GM20000 (cell line): ENCODE data around the gene NRROS.
"Not testable (repeated sequence)": the region's sequence is repeated elsewhere in the genome, so short reads cannot be mapped to it uniquely, and the experiment has no call there.

Experiments used
- DNase-seq: peaks from one replicate; pipeline ENCODE4 v3.0.0; 2012; ENCODE audit warnings: low spot score
- TF ChIP-seq, protein P1 (sequence below): IDR thresholded peaks from 2 replicates; pipeline ENCODE4 v1.5.1; 2012; ENCODE audit warnings: mild to moderate bottlenecking, control low read depth; ENCODE audit errors: extremely low read depth, missing control alignments

The NRROS gene

DNA sequence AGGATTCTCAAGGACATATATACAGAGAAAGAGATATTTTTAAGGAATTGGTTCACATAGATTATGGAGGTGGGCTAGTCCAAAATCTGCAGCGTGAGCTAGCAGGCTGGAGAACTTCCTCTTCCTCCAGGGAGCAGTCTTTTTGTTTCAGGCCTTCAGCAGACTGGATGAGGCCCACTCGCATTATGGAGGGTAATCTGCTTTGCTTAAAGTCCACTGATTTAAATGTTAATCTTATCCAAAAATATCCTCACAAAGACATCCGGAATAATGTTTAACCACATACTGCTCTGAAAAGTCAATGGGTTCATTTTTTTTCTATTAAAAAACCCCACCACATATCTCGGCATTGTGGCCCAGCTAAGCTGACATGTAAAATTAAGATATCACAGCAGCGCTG, 22.2 kb upstream of the NRROS start:
- TF ChIP-seq, protein P1, sequence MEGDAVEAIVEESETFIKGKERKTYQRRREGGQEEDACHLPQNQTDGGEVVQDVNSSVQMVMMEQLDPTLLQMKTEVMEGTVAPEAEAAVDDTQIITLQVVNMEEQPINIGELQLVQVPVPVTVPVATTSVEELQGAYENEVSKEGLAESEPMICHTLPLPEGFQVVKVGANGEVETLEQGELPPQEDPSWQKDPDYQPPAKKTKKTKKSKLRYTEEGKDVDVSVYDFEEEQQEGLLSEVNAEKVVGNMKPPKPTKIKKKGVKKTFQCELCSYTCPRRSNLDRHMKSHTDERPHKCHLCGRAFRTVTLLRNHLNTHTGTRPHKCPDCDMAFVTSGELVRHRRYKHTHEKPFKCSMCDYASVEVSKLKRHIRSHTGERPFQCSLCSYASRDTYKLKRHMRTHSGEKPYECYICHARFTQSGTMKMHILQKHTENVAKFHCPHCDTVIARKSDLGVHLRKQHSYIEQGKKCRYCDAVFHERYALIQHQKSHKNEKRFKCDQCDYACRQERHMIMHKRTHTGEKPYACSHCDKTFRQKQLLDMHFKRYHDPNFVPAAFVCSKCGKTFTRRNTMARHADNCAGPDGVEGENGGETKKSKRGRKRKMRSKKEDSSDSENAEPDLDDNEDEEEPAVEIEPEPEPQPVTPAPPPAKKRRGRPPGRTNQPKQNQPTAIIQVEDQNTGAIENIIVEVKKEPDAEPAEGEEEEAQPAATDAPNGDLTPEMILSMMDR = no peak
- DNase-seq = no peak

DNA sequence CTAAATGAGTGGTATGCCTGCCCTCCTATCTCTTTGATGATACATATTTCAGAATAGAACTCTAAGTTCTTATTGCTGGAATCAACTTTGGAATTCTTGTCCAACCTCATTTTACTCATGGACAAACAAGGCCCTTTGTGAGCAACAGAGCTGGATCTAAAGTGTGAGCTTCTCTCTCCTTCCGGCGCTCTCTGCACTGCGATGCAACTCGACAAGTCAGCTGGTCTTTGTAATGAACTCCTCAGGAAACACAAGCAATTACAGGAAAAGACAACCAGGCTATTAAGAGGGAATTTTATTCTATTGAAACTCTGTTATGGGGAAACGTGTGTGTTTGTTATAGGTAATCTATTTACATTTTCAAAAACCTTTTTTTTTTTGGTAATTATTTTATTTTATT, 20.3 kb upstream of the NRROS start:
- no peak for DNase-seq
- TF ChIP-seq, protein P1 = no peak

DNA sequence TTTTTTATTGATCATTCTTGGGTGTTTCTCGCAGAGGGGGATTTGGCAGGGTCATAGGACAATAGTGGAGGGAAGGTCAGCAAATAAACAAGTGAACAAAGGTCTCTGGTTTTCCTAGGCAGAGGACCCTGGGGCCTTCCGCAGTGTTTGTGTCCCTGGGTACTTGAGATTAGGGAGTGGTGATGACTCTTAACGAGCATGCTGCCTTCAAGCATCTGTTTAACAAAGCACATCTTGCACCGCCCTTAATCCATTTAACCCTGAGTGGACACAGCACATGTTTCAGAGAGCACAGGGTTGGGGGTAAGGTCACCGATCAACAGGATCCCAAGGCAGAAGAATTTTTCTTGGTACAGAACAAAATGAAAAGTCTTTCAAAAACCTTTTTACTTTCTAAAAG, 19.9 kb upstream of the NRROS start:
- DNase-seq = not testable (repeated sequence)

DNA sequence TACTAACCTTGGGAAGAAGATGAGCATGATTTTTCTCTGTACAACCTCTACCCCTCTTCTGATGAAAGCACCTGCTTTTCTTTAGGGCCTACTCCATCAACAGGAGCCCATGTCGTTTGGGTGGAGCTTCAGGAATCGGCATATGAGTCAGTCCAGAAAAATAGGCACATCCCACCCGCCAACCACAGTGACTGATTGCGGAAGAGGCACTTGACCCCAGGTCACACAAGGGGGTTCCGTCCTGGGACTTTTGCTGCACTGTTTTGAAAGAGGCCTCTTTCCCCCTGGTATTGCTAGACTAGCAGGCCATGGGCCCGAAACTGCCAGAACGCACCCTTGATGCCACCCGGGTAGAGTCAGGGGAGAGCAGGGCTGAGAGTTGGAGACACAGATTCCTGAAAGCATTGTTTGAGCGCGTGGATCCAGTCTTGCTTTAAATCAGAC, 19.3 kb upstream of the NRROS start:
- TF ChIP-seq, protein P1 = no peak
- no peak for DNase-seq

DNA sequence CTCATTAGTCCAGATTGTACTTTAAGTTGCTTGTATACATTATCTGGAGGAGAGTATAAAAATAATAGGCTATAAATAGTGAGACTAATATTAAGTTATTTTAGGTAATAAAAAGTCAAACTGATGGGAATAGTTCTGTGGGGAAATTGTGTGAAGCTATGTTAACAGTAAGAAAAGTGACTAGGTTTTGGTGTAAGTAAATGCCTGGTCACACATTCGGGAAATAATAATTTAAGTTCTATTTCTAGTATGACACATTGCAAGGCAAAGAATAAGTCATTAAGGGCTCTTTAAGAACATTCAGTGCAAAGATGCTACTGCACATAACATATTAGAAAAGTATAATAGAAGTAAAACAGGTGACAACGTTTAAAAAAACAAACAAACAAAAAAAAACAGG, 18.8 kb upstream of the NRROS start:
- DNase-seq = no peak

DNA sequence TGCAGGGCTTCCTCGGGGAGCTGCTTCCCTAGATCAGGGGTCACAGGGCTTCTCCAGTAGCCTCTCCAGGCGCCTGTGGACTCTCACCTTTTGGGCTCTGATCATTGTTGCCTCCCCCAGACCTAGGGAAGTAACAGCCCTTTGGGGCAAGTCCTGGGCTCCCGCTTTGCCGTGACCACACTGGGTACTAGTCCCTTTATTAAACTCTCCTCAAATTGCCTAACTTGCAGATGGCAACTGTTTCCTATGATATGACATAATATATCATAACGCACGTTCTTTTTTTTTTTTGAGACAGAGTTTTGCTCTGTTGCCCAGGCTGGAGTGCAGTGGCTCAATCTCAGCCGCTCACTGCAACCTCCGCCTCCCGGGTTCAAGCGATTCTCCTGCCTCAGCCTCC, 17.9 kb upstream of the NRROS start:
- DNase-seq = no peak
- TF ChIP-seq, protein P1 = no peak

More for the DNA sequence above, 18.8 kb upstream of the NRROS start:
- TF ChIP-seq, protein P1 = no peak

DNA sequence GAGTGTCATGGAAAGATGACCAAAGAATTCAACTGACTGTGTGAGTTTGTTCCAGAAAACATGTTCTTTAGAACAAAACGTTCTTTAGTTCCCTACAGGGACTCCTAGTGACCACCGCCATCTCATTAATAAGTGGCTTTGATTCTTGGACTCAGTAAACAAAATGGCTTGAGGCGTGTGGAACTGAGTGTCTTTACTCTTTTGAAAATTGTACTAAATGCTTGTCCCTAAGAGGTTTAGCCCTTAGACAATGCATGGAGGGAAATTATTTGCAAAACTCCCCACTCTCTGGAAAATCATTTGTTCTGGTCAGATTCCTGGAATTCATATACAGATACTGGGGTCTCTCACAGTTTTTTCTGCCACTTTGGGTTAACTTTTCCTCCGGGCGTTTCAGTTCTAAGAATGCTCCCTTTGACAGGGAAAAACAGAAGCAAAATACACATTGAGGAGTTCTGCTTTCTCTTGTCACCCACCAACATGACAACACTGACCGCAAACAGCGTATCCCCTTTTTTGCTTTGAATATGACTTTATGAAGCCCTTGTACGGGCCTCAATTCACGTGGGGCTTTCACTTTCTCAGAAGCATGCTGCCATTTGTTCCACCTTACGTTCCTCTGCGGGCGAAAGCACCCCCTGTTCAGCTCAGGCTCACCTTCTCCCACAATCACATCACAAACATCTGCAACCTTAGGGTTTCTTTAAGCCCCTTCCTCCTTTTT, 15.3 kb upstream of the NRROS start:
- DNase-seq = peak; percentile 51
- TF ChIP-seq, protein P1 = no peak

DNA sequence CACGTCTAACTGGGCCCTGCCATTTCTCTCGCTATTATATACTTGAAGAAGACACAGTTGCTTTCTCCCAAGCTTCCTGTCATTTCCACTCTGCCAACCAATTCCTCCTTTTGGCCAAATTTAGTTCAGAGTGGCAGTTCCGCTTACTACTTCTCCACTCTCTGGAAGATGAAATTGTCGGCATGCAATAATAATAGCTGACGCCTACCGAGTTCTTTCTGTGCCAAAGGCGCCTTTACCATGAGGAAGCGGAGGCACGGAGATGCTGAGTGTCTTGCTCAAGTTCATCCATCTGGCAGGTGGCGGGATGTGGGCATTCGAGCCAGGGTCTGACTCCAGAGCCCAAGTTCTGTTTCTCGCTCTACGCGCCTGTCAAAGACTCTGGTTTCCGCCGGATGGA, 14.6 kb upstream of the NRROS start:
- no peak for DNase-seq
- TF ChIP-seq, protein P1 = no peak
